Transverse colon (tissue), 4 donors: ENCODE measurements around the gene AKR1B15. TPM values are rescaled to one million over a fixed set of nuclear protein-coding genes. Genes with fewer than 3 reads are reported as not detected.

ENCODE experiments used
- DNase-seq: peaks from one replicate; pipeline ENCODE4 v3.0.0-alpha.2; 2019
- H3K27ac ChIP-seq, 4 donors: fragments of 200-600 bp; sonication (generic); 2 replicates each; pipeline ENCODE4 v1.5.1; 2016 to 2018; ENCODE audit warnings: inconsistent platforms in 4 of 4
- H3K27me3 ChIP-seq: fragments of 200-600 bp; sonication (generic); 2 replicates; pipeline ENCODE4 v1.5.1; 2017; ENCODE audit warnings: inconsistent platforms
- H3K36me3 ChIP-seq, 4 donors: fragments of 200-600 bp; sonication (generic); 2 replicates each; pipeline ENCODE4 v1.5.1; 2017 to 2019; ENCODE audit warnings: inconsistent platforms in 4 of 4
- H3K4me1 ChIP-seq, 4 donors: fragments of 200-600 bp; sonication (generic); 2 replicates each; pipeline ENCODE4 v1.5.1; 2017 to 2020; ENCODE audit warnings: inconsistent platforms in 4 of 4
- H3K4me3 ChIP-seq, 4 donors: fragments of 200-600 bp; sonication (generic); 1 replicate in 1 of 4; 2 replicates in 3 of 4; pipeline versions ENCODE4 v1.5.1 to v1.6.1; 2017 to 2019; ENCODE audit warnings: inconsistent platforms in 4 of 4
- H3K9me3 ChIP-seq, 2 donors: fragments of 200-600 bp; sonication (generic); 2 replicates each; pipeline ENCODE4 v1.5.1; 2017 to 2019; ENCODE audit warnings: inconsistent platforms in 2 of 2
- EP300 ChIP-seq: sonication (generic); formaldehyde crosslinking; IDR thresholded peaks from one replicate; pipeline ENCODE4 v1.6.1; 2017; ENCODE audit warnings: antibody characterized with exemption, low read depth
- POLR2A ChIP-seq: fragments of 450-650 bp; IDR thresholded peaks from one replicate; pipeline ENCODE4 v1.6.1; 2016; ENCODE audit warnings: antibody characterized with exemption, mild to moderate bottlenecking, moderate library complexity
- POLR2AphosphoS5 ChIP-seq, 3 donors: sonication (generic); formaldehyde crosslinking; IDR thresholded peaks; one replicate each; pipeline ENCODE4 v1.6.1; 2016; ENCODE audit warnings: antibody characterized with exemption in 3 of 3
- WGBS, 2 donors: methylation state at CpG; one replicate each; pipeline ENCODE4 v1.1.5; 2018; ENCODE audit warnings: low coverage in 1 of 2; 5-methylcytosine and 5-hydroxymethylcytosine counted together
- in situ Hi-C, 4 donors: fragments of 200-750 bp; cut with MboI; loops; one replicate each; pipeline versions ENCODE4 v1.15.0 to v1.15.1; 2017; ENCODE audit warnings: low sequenced_read_pairs in 3 of 4, low pct_ligation_motif_present in 1 of 4, low pct_unique_long_range_greater_than_20kb in 1 of 4
- intact Hi-C: fragments of 100-400 bp; cut with DNase I; formaldehyde crosslinking; loops from one replicate; pipeline ENCODE4 v1.15.1; 2023; ENCODE audit warnings: low total_unique reads
- total RNA-seq, 4 donors: library from RNA; depleted of rRNA; stranded (reverse); fragments of >200 nt; gene quantifications; one replicate each; pipeline ENCODE4 v1.1.0, GENCODE V29; 2016
- TF ChIP-seq, protein P1 (sequence below), 5 experiments: fragments of 200-600 bp in 3 of 5; fragments of 450-650 bp in 2 of 5; sonication (generic) in 3 of 5; IDR thresholded peaks; 1 replicate in 2 of 5; 2 replicates in 3 of 5; pipeline ENCODE4 v1.5.1; 2016 to 2017; ENCODE audit warnings: antibody characterized with exemption in 5 of 5, inconsistent platforms in 3 of 5, mild to moderate bottlenecking in 2 of 5, moderate library complexity in 1 of 5

The AKR1B15 gene
- total RNA-seq, 4 donors from 2014 or later, result 0.48 TPM; not detected in 3

DNA sequence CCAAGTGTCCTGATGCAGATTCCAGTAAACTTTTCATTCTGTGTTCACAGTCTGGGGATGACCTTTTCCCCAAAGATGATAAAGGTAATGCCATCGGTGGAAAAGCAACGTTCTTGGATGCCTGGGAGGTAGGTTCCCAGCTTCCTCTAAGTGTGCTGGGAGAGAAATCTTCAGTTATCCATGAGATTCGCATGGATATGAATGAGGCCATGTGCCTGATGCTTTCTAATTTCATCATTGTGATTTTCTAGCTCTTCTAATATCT is 16.0 kb upstream of the AKR1B15 start:
- TF ChIP-seq EP300, result no peak
- TF ChIP-seq, protein P1, sequence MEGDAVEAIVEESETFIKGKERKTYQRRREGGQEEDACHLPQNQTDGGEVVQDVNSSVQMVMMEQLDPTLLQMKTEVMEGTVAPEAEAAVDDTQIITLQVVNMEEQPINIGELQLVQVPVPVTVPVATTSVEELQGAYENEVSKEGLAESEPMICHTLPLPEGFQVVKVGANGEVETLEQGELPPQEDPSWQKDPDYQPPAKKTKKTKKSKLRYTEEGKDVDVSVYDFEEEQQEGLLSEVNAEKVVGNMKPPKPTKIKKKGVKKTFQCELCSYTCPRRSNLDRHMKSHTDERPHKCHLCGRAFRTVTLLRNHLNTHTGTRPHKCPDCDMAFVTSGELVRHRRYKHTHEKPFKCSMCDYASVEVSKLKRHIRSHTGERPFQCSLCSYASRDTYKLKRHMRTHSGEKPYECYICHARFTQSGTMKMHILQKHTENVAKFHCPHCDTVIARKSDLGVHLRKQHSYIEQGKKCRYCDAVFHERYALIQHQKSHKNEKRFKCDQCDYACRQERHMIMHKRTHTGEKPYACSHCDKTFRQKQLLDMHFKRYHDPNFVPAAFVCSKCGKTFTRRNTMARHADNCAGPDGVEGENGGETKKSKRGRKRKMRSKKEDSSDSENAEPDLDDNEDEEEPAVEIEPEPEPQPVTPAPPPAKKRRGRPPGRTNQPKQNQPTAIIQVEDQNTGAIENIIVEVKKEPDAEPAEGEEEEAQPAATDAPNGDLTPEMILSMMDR (IDR thresholded peaks at IDR 0.05), result no peak
- TF ChIP-seq POLR2AphosphoS5 (IDR thresholded peaks at IDR 0.05), result no peak
- TF ChIP-seq POLR2A, result no peak
- intact Hi-C loops (no loop called here), in situ Hi-C loops (loop anchor here in 1 of 4 donors (25.0 kb wide), 1 partner anchor 96 kb away; no protein-coding TSS in a partner anchor)
- H3K9me3 ChIP-seq, result no peaks in the 10 kb centered on the region
- no peak overlapping the region for H3K4me3 ChIP-seq
- peaks cover 0 to 37% (median 22%) of the 10 kb centered on the region in 4 donors for H3K4me1 ChIP-seq
- 57 to 60% methylated on average over 3 of the region's 3 CpGs for WGBS, 2 donors
- H3K27me3 ChIP-seq, result no peaks in the 10 kb centered on the region
- H3K36me3 ChIP-seq, result no peaks in the 10 kb centered on the region
- no peak for DNase-seq
- peak overlapping the region; percentile 69 to 80 (median 78) for H3K27ac ChIP-seq

DNA sequence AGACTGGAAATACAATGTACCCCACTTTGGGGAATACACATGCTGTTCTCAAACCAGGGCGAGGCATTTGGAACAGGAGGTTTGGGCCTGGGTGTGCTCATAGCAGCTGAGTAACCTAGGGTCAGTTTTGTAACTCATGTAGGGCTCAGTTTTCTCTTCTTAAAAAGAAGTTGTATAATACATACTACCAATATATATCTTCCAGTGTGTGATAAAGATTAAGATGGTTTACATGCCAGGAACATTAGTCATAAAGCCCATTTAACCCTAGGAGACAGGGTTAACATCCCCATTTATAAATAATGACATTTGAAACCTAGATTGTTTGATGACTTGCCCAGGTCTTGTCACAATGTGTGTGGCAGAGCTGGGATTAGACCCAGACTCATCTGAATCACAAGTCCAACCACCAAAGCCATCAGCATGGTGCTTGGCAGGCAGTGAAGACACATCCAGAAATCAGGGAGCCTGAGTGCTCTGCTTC is 15.6 kb upstream of the AKR1B15 start:
- H3K36me3 ChIP-seq, result no peaks in the 10 kb centered on the region
- H3K27me3 ChIP-seq, result no peaks in the 10 kb centered on the region
- in situ Hi-C loops, result loop anchor here in 1 of 4 donors (25.0 kb wide), 1 partner anchor 96 kb away; no protein-coding TSS in a partner anchor
- no peak overlapping the region for H3K4me3 ChIP-seq
- peaks cover 0 to 33% (median 18%) of the 10 kb centered on the region in 4 donors for H3K4me1 ChIP-seq
- H3K9me3 ChIP-seq, result no peaks in the 10 kb centered on the region
- intact Hi-C loops, result no loop called here
- TF ChIP-seq, protein P1 (IDR thresholded peaks at IDR 0.05), result no peak
- TF ChIP-seq EP300 (no peak), POLR2AphosphoS5 (IDR thresholded peaks at IDR 0.05) (no peak), POLR2A (no peak)
- WGBS, 2 donors, result 77% methylated on average over 1 of the region's 1 CpG; no CpG with 5 or more reads in 1 of the 2 donors
- no peak for DNase-seq
- H3K27ac ChIP-seq, result peak overlapping the region; percentile 69 to 80 (median 78)

DNA sequence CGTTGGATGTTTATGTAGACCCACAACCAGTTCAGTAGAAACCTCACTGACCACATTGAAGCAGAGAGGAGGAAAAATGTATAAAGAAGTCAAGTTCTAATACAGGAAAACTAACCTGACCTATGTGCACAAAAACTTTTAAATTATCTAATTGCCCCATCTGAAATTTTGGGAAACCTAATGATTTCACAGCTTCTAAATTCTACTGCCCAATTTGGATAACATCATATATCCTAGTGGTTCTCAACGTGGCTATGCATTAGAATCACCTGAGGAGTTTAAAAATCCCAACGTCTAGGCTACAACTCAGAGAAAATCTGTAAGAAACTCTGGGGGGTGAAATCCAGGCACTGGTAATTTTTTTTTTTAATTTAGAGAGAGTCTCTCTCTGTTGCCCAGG is 14.3 kb upstream of the AKR1B15 start:
- peaks cover 0 to 29% (median 16%) of the 10 kb centered on the region in 4 donors for H3K4me1 ChIP-seq
- no peaks in the 10 kb centered on the region for H3K36me3 ChIP-seq
- intact Hi-C loops, result no loop called here
- H3K27me3 ChIP-seq, result no peaks in the 10 kb centered on the region
- H3K9me3 ChIP-seq, result no peaks in the 10 kb centered on the region
- in situ Hi-C loops, result loop anchor here in 1 of 4 donors (25.0 kb wide), 1 partner anchor 97 kb away; no protein-coding TSS in a partner anchor
- H3K27ac ChIP-seq, result no peak overlapping the region
- WGBS, 2 donors, result 87 to 89% methylated on average over 3 of the region's 3 CpGs
- no peak overlapping the region for H3K4me3 ChIP-seq
- no peak for DNase-seq
- TF ChIP-seq, protein P1 (IDR thresholded peaks at IDR 0.05), result no peak
- no peak for TF ChIP-seq EP300
- TF ChIP-seq POLR2AphosphoS5 (IDR thresholded peaks at IDR 0.05), result no peak
- TF ChIP-seq POLR2A, result no peak

DNA sequence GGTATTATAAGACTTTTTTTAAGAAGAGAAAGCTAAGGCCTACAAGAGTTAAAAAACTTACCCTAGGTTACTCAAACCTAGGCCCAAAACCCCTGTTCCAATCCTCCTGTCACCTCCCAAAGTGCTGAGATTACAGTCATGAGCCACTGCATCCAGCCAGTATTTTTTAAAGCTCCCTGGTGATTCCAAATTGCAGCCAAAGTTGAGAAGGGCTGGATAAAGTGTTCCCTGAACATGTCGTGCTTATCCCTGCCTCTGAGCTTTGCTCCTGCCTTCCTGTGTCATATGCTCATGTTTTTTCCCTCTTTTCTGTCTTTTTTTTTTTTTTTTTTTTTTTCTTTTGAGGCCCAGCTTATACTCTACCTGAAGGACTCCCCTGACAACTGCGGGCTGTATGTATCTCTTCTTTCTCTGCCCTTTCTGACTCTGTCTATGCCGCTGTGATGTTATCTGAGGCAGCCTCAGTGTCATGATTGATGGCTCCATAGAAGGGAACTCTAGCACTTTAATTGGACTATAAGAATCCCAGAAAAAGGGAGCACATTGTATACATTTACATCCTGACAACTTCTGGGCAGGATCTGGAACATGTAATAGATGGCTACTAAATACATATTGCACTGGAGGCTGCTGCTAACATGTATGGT is 13.5 kb upstream of the AKR1B15 start:
- intact Hi-C loops, result no loop called here
- TF ChIP-seq EP300, result no peak
- TF ChIP-seq, protein P1 (IDR thresholded peaks at IDR 0.05), result no peak
- no peak for TF ChIP-seq POLR2A
- TF ChIP-seq POLR2AphosphoS5 (IDR thresholded peaks at IDR 0.05), result no peak
- 79 to 80% methylated on average over 3 of the region's 3 CpGs for WGBS, 2 donors
- peaks cover 0 to 29% (median 16%) of the 10 kb centered on the region in 4 donors for H3K4me1 ChIP-seq
- no peak overlapping the region for H3K27ac ChIP-seq
- no peak overlapping the region for H3K4me3 ChIP-seq
- no peak for DNase-seq
- no peaks in the 10 kb centered on the region for H3K9me3 ChIP-seq
- no peaks in the 10 kb centered on the region for H3K36me3 ChIP-seq
- in situ Hi-C loops, result loop anchor here in 1 of 4 donors (25.0 kb wide), 1 partner anchor 98 kb away; no protein-coding TSS in a partner anchor
- no peaks in the 10 kb centered on the region for H3K27me3 ChIP-seq
